T-helper 1 cell treated with Interleukin-12 subunit alpha and Interleukin-12 subunit beta and Interleukin-4 antibody, amounts not matched to agents 30 μg/mL and 1 μg/mL, for 36 hours (primary cell): ENCODE results near the gene TAL2.

Source experiments
- H3K27ac Mint-ChIP-seq: one replicate; pipeline ENCODE4 v1.8.0; 2021; ENCODE audit warnings: mild to moderate bottlenecking, mixed read lengths
- H3K27me3 Mint-ChIP-seq: one replicate; pipeline ENCODE4 v1.8.0; 2021; ENCODE audit warnings: low read depth, mixed read lengths
- H3K36me3 Mint-ChIP-seq: one replicate; pipeline ENCODE4 v1.8.0; 2021; ENCODE audit warnings: low read depth, mixed read lengths
- H3K4me1 Mint-ChIP-seq: one replicate; pipeline ENCODE4 v1.8.0; 2021; ENCODE audit warnings: low read depth, mixed read lengths
- H3K4me3 Mint-ChIP-seq: one replicate; pipeline ENCODE4 v1.8.0; 2021; ENCODE audit warnings: mild to moderate bottlenecking, moderate library complexity, mixed read lengths
- H3K9me3 Mint-ChIP-seq: one replicate; pipeline ENCODE4 v1.8.0; 2021; ENCODE audit warnings: mixed read lengths

Gene TAL2

DNA sequence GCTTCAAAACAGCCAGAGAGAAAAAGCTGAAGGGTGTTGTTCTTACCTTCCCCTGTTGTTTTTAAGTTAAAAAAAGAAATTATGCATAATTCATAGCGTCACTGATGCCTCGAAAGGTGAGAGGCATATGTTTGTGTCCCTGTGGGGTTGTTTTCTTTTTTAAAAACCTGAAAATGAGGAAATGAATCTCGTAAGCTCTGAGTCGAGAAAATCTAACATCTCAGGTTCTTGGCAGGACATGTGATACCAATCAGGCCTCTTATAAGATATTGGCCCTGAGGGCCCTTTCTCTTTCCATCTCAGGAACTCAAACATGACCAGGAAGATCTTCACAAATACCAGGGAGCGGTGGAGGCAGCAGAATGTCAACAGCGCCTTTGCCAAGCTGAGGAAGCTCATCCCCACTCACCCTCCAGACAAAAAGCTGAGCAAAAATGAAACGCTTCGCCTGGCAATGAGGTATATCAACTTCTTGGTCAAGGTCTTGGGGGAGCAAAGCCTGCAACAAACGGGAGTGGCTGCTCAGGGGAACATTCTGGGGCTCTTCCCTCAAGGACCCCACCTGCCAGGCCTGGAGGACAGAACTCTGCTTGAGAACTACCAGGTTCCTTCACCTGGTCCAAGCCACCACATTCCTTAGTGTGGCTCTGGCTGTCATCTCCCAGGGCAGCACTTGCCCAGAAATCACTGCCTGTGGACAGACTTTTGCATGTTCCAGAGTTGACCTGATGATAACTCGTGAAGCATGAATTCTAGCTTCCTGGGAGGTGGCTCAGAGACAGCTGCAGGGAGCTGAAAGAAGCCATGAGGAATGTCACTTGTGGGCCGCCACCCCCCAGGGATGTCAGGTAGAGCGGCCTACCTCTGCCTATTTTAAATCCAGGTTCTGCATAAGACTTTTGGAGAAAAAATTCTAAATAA is at the start of gene TAL2:
TSS of gene TAL2 (plus strand) at position 274 of the 921 bp plus-strand sequence. CDS start at position 314, 40 bp downstream.
- Mint-ChIP-seq H3K4me3 (no peak within 1 kb of the TSS), H3K36me3 (no peaks in the 10 kb centered on the region)

DNA sequence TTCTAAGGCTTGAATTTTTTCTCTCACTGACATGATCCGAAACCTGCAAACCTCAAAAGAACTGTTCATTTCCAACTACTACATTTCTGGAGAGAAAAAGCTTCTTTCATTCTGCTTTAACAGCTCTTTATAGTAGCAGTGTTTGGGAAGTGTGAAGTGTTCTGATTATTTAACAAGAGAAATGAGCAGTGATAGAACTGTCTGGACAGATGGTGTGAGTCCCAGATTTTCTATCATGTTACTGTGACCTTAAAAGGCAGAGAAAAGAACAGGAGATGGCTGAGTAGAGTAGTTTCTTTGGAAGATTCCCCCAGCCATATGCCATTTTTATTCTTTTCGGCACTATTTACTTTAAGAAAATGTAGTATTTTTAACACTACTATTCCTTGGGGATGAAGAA is 41.3 kb upstream of the TAL2 start:
- Mint-ChIP-seq H3K9me3 (no peaks in the 10 kb centered on the region), H3K27me3 (no peaks in the 10 kb centered on the region), H3K27ac (no peak overlapping the region), H3K4me3 (no peak overlapping the region), H3K4me1 (no peaks in the 10 kb centered on the region), H3K36me3 (peaks cover 1% of the 10 kb centered on the region)

More for the DNA sequence above, at the start of gene TAL2:
- Mint-ChIP-seq H3K4me1 (no peaks in the 10 kb centered on the region), H3K9me3 (no peaks in the 10 kb centered on the region), H3K27me3 (peaks cover 10% of the 10 kb centered on the region), H3K27ac (no peak within 1 kb of the TSS)

DNA sequence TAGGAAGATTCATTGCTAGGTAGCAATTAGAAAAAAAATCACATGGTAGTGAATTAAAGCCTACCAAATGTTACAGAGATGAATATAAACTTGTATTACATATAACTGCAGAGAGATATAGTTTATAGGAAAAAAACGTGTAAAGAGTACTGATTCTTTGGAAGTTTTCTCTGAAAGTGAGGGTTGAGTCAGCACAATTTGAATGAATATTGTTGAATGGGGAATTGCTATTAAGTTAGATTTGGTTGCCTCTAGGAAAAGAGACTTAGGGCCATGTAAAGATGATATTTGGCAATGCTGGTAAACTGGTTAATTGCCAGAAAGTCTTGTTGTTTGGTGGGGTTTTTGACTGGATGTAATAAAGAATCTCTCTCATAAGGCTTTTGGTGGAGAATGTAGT is 37.2 kb upstream of the TAL2 start:
- H3K27me3 Mint-ChIP-seq = no peaks in the 10 kb centered on the region
- no peak overlapping the region for H3K4me3 Mint-ChIP-seq
- no peaks in the 10 kb centered on the region for H3K4me1 Mint-ChIP-seq
- H3K36me3 Mint-ChIP-seq = peaks cover 4% of the 10 kb centered on the region
- no peaks in the 10 kb centered on the region for H3K9me3 Mint-ChIP-seq
- H3K27ac Mint-ChIP-seq = no peak overlapping the region

DNA sequence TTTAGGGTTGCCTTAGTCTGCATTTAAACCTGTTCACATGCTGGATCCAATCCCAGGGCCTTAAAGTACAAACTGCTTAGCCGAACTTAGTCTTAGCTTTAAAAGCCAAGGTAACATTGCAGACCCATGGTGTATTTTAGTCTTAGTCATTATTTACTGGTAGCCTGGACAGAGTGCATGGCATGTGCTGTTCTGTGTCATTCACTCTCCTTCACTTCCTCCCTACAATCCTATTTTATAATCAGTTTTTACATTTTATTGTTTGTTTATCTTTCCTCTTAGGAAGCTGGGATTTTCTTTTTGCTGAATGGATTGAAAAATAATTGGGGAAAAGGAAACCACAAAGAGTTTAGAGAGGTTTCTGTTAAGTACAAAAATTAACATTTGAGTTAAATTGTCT is 29.4 kb upstream of the TAL2 start:
- no peaks in the 10 kb centered on the region for H3K4me1 Mint-ChIP-seq
- peaks cover 7% of the 10 kb centered on the region for H3K36me3 Mint-ChIP-seq
- no peak overlapping the region for H3K27ac Mint-ChIP-seq

DNA sequence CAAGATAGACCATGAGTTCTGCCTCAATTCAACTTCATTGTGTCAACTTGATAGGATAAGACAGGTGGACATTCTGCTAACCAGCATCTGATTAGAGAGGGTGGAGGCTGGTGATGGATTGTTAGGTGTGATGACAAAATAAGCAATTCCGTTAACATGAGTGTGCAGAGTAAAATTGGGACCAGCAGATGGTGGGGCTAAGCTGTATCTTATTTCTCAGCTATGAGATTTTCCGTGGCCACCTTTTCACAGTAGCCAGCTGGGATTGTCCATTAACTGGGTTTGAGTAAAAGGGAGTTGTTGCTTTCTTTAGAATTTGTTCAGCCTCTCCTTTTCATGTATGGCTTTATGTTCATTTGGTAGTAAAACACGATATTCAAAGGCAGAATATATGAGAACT is 28.8 kb upstream of the TAL2 start:
- no peak overlapping the region for H3K27ac Mint-ChIP-seq
- no peak overlapping the region for H3K4me3 Mint-ChIP-seq
- no peaks in the 10 kb centered on the region for H3K9me3 Mint-ChIP-seq
- no peaks in the 10 kb centered on the region for H3K4me1 Mint-ChIP-seq
- peaks cover 7% of the 10 kb centered on the region for H3K36me3 Mint-ChIP-seq
- no peaks in the 10 kb centered on the region for H3K27me3 Mint-ChIP-seq

More for the DNA sequence above, 29.4 kb upstream of the TAL2 start:
- Mint-ChIP-seq H3K27me3 (no peaks in the 10 kb centered on the region), H3K4me3 (no peak overlapping the region), H3K9me3 (no peaks in the 10 kb centered on the region)

DNA sequence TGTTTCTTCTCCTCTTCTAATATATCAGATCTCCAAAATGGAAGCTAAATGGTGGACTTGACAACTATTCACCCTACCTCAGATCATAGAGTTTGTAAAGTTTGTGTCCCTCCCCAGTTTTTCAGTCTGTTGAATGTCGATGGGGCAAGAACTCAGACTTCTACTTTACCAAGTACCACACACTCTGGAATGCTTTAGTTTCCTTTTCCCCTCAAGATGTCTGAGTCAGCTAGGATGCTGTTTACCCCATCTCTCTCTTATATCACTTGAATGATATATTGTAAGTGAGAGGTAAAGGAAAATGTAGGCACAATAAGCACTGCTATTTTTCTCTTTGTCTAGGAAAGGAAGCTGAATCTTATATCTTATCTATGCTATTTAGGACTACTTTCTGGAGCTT is 25.9 kb upstream of the TAL2 start:
- Mint-ChIP-seq H3K9me3 (peaks cover 2% of the 10 kb centered on the region), H3K4me1 (no peaks in the 10 kb centered on the region), H3K27me3 (no peaks in the 10 kb centered on the region), H3K27ac (no peak overlapping the region), H3K36me3 (peaks cover 6% of the 10 kb centered on the region), H3K4me3 (no peak overlapping the region)

DNA sequence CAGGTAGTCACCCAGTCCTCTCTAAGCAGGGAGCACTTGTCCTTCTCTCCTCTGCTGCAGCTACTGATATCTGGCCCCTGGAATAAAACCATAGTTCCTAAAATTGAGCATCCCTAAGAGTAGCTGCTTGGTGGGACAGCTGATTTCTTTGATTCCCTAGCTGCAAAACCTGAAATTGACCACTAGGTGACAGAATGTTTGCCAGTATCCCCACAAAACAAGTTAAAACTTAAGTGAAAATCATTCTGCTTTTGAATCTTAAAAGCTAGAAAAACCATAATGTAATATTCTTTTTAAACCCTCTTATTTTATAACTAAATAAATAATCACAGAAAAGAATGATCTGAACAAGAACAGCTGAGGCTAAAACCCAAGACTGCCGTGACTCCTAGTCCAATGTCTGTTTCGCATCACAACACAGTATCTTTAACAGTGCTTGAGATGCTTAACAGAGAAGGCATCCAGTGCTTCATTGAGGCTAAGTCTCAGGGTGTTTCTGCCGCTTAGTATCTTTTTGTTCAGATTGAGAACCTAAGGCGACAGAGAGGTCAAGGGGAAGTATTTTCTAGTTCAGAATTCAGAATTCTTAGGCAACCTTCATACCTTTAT is 24.4 kb upstream of the TAL2 start:
- Mint-ChIP-seq H3K9me3 (peaks cover 3% of the 10 kb centered on the region), H3K4me1 (no peaks in the 10 kb centered on the region), H3K36me3 (peaks cover 8% of the 10 kb centered on the region), H3K4me3 (no peak overlapping the region), H3K27me3 (no peaks in the 10 kb centered on the region), H3K27ac (no peak overlapping the region)

DNA sequence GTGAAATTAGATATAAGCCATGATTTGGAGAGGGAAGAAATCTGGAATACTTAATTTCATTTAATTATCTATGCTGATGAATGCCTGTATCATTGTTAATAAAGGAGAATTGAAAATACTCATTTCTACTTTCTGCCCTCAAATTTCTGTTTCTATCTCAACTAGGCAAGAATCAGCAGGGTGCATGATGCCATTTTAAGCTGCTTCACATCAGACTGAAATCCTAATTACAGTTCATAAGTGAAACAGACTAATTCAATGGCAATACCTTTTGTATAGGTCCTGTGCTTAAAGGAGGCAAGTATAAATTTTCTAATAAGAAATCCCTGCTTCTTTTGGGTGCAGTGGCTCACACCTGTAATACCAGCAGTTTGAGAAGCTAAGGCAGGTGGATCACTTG is 22.3 kb upstream of the TAL2 start:
- peaks cover 8% of the 10 kb centered on the region for H3K36me3 Mint-ChIP-seq
- no peak overlapping the region for H3K4me3 Mint-ChIP-seq
- H3K27ac Mint-ChIP-seq = no peak overlapping the region

DNA sequence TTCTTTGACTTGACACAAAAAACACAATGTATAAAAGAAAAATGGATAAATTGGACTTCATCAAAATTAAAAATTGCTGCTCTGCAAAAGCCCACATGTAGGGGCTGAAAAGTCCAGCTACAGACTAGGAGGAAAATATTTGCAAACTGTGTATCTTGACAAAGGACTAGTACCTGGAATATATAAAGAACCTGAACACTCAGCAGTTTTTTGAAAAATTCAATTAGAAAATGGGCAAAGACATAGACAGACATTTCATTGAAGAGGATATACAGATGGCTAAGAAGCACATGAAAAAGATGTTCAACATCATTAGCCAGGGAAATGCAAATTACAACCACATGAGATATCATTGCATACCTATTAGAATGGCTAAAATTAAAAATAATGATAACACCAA is 18.5 kb upstream of the TAL2 start:
- peaks cover 3% of the 10 kb centered on the region for H3K9me3 Mint-ChIP-seq

More for the DNA sequence above, 22.3 kb upstream of the TAL2 start:
- H3K4me1 Mint-ChIP-seq = no peaks in the 10 kb centered on the region
- H3K9me3 Mint-ChIP-seq = peaks cover 3% of the 10 kb centered on the region
- H3K27me3 Mint-ChIP-seq = no peaks in the 10 kb centered on the region

DNA sequence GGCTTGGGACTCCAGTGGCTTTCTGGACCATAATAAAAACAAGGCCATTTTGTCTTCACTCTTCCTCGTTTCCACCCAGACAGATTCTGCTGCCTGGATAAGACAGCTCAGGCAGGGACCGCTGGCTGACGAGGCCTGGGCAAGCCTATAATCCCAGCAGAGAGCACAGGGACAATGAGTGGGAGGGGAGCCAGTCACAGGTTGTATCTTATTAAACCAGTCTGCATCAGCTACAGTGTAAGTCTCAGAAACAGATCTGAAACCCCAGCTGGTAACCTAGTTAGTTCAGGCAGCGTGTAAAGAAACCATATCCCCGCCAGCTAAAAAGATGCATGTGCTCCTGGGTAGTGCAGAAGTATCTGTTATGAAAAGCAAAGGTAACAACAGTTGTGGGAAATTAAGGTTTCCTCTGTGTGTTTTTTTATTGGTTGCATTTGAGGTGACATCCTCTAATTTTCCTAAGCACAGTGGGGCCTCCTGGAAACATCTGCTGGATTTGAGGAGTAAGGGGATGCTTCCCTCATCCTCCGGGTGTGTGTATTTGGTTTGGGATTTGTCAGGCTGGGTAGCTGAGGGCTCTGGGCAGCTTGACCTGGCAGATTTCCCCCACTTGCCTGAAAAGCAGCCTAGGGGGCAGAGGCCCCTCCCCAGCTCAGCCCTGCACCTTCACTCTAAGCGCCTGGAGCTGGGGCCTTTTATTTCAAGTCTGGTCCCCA is 15.2 kb upstream of the TAL2 start:
- Mint-ChIP-seq H3K36me3 (no peaks in the 10 kb centered on the region), H3K9me3 (no peaks in the 10 kb centered on the region), H3K4me1 (no peaks in the 10 kb centered on the region), H3K4me3 (no peak overlapping the region), H3K27ac (no peak overlapping the region), H3K27me3 (no peaks in the 10 kb centered on the region)

More for the DNA sequence above, 18.5 kb upstream of the TAL2 start:
- no peak overlapping the region for H3K4me3 Mint-ChIP-seq
- H3K36me3 Mint-ChIP-seq = peaks cover 4% of the 10 kb centered on the region
- H3K27me3 Mint-ChIP-seq = no peaks in the 10 kb centered on the region
- H3K27ac Mint-ChIP-seq = no peak overlapping the region
- H3K4me1 Mint-ChIP-seq = no peaks in the 10 kb centered on the region

DNA sequence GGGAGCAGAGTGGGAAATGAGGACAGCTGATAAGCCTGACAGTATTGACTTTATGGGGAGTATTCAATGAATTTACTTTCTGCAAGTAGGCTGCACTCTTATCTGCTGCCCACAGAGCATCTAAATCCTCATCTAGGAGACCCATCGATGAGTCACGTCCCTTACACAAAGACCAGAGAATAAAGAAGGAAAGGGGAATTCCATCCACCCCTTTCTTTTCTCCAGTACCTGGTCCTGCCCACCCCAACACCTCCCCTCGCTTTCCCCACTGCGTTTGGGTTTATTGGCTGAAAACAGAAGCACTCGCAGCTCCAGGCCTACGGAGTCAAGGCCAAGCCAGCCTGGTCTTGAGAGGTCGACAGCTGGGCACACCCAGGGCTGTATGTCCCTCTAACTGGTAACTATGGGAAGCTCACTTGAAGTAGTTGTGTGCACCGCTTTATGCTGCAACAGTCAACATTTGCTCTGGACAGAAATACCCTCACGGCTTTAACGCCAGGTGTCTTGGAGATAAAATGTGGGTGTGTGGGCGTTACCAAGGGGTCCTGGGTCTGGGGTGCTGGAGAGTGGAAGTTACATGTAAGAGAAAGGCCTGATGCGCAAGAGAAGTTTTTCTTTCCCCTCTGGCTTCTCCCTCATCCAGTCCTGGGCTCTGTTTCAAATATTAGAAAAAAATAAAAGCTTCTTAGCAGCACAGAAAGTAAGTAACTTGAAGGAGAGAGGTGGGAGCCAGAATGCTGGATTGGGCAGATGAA is 14.5 kb upstream of the TAL2 start:
- Mint-ChIP-seq H3K4me3 (no peak overlapping the region), H3K4me1 (no peaks in the 10 kb centered on the region), H3K27me3 (no peaks in the 10 kb centered on the region), H3K27ac (no peak overlapping the region), H3K36me3 (no peaks in the 10 kb centered on the region), H3K9me3 (no peaks in the 10 kb centered on the region)

DNA sequence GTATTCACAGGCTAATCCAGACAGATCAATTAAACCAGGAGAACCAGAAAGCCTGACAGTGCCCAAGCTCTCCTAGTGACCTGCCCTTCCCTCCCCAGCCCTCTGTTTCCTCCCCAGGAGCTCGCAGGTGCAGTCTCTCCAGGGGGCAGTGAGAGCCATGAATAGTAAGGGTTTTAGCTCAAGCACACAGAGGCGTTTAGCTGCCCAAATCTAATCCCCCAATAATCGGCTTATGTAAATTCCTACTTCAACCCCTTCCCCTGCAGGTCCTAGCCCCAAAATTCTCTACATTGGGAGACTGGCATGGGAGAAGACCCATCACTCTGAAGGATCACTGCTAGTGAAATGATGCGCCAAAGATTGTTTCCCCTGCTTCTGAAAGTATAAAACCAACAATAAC is 10.5 kb upstream of the TAL2 start:
- H3K9me3 Mint-ChIP-seq = no peaks in the 10 kb centered on the region
- no peak overlapping the region for H3K4me3 Mint-ChIP-seq

DNA sequence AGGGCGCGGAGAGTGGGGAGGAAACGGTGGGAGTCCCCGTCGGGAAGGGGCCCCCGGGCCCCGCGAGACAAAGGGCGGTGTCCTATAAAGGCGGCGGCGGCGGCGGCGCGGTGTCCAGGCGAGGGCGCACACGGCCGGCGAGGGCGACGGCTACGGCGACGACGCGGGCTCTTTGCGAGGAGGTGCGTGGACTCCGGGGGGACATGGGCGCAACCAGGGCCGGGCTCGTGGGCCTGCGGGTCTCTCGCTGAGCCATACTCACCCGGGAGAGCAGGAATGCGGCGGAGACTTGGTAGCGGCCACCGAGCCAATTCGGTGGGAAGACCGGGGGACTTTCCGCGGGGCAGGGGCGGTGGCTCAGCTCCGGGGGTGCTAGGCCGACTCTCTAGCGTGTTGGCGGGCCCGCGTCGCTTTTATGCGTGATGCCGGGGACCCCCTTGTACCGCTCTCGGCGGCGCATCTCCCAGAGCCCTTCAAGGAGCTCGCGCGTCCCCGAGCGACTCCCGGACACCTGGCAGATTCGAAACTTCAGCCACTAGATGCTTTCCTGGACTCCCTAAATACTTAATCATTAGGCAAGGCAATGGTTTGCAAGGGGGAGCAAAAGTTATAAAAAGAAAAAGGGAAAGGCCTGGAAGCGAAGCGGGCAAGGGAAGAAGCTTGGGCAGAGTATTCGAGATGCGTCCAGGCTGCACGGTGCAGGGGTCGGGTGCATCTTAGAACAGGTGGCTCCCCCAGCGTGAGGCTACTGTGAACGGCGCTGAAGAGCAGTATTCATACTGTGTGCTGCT is 5.9 kb upstream of the TAL2 start:
- Mint-ChIP-seq H3K27ac (no peak overlapping the region), H3K27me3 (peaks cover 40% of the 10 kb centered on the region), H3K9me3 (no peaks in the 10 kb centered on the region), H3K4me1 (peaks cover 4% of the 10 kb centered on the region), H3K4me3 (peak overlapping the region; percentile 78), H3K36me3 (no peaks in the 10 kb centered on the region)

More for the DNA sequence above, 10.5 kb upstream of the TAL2 start:
- peaks cover 25% of the 10 kb centered on the region for H3K27me3 Mint-ChIP-seq
- peaks cover 4% of the 10 kb centered on the region for H3K4me1 Mint-ChIP-seq
- no peak overlapping the region for H3K27ac Mint-ChIP-seq
- H3K36me3 Mint-ChIP-seq = no peaks in the 10 kb centered on the region
